Endodermal cell (in vitro differentiated cells): ENCODE data around the gene DTL. TPM values are rescaled to one million over a fixed set of nuclear protein-coding genes. Genes with fewer than 3 reads are reported as not detected.

Experiments
- DNase-seq: peaks from one replicate; pipeline ENCODE4 v3.0.0-alpha.2; 2017
- H3K27ac ChIP-seq: 2 replicates; pipeline ENCODE4 v1.5.1; 2013; ENCODE audit warnings: mild to moderate bottlenecking, low read depth, low read length, moderate library complexity
- H3K27me3 ChIP-seq: 2 replicates; pipeline ENCODE4 v1.6.1; 2013; ENCODE audit warnings: mild to moderate bottlenecking, low read length, moderate library complexity; ENCODE audit not compliant: insufficient read depth, control insufficient read depth, poor library complexity, severe bottlenecking
- H3K36me3 ChIP-seq: 2 replicates; pipeline ENCODE4 v1.7.0; 2013; ENCODE audit warnings: mild to moderate bottlenecking, low read length, moderate library complexity; ENCODE audit not compliant: control insufficient read depth, insufficient read depth
- H3K4me1 ChIP-seq: one replicate; pipeline ENCODE4 v1.7.0; 2013; ENCODE audit warnings: low read length; ENCODE audit not compliant: control insufficient read depth, insufficient read depth
- H3K4me3 ChIP-seq: 2 replicates; pipeline ENCODE4 v1.5.1; 2013; ENCODE audit warnings: mild to moderate bottlenecking, low read length, moderate library complexity
- H3K9ac ChIP-seq: 2 replicates; pipeline ENCODE4 v1.6.1; 2013; ENCODE audit warnings: mild to moderate bottlenecking, low read length, moderate library complexity; ENCODE audit not compliant: poor library complexity, severe bottlenecking; ENCODE audit errors: extremely low read depth
- H3K9me3 ChIP-seq: 2 replicates; pipeline ENCODE4 v1.6.1; 2013; ENCODE audit warnings: mild to moderate bottlenecking, low read length, moderate library complexity; ENCODE audit not compliant: control insufficient read depth
- H3K27ac Mint-ChIP-seq: 2 replicates; pipeline ENCODE4 v1.8.0; 2020; ENCODE audit warnings: mixed read lengths
- H3K27me3 Mint-ChIP-seq: 2 replicates; pipeline ENCODE4 v1.8.0; 2021; ENCODE audit warnings: mild to moderate bottlenecking, mixed read lengths; ENCODE audit not compliant: insufficient read depth
- H3K36me3 Mint-ChIP-seq: 2 replicates; pipeline ENCODE4 v1.8.0; 2020; ENCODE audit warnings: low read depth, mixed read lengths
- H3K4me1 Mint-ChIP-seq: 2 replicates; pipeline ENCODE4 v1.8.0; 2020; ENCODE audit warnings: mixed read lengths
- H3K4me3 Mint-ChIP-seq: 2 replicates; pipeline ENCODE4 v1.8.0; 2020; ENCODE audit warnings: mild to moderate bottlenecking, moderate library complexity, mixed read lengths
- H3K9me3 Mint-ChIP-seq: 2 replicates; pipeline ENCODE4 v1.8.0; 2020; ENCODE audit warnings: mild to moderate bottlenecking, mixed read lengths
- CTCF ChIP-seq: fragments of 200-600 bp; sonication (generic); conservative IDR thresholded peaks from 2 replicates; pipeline ENCODE4 v1.5.0; 2021; ENCODE audit warnings: antibody characterized with exemption, mild to moderate bottlenecking
- WGBS, 2 experiments: methylation state at CpG; one replicate each; pipeline versions ENCODE4 v1.1.5 to v1.1.7; 2013; ENCODE audit warnings: missing lambda C conversion rate in 2 of 2, mixed read lengths in 1 of 2; ENCODE audit not compliant: insufficient coverage in 1 of 2, insufficient read length in 1 of 2; 5-methylcytosine and 5-hydroxymethylcytosine counted together
- total RNA-seq, 2 donors: library from RNA; stranded (reverse); fragmentation: NEBNext Ultra II Directional in 1 of 2; extraction: Animal tissue kit (Norgen Biotek cat#: 25700) in 1 of 2; gene quantifications; 2 replicates in 1 of 2; 3 replicates in 1 of 2; pipeline ENCODE4 v1.2.1, GENCODE V29; 2021

The DTL gene
- total RNA-seq, 2 donors from 2014 or later = 45.5 to 73.8 TPM

- no peak overlapping the region for H3K4me3 ChIP-seq
- no peak overlapping the region for H3K9ac ChIP-seq
- WGBS, 2 experiments = 96 to 100% methylated on average over 1 of the region's 1 CpG
- Mint-ChIP-seq H3K9me3 (no peaks in the 10 kb centered on the region), H3K4me1 (peaks cover 7% of the 10 kb centered on the region), H3K4me3 (no peak overlapping the region), H3K27ac (no peak overlapping the region), H3K27me3 (no peaks in the 10 kb centered on the region), H3K36me3 (no peaks in the 10 kb centered on the region)
- H3K27ac ChIP-seq = peak overlapping the region; percentile 80
- H3K36me3 ChIP-seq = no peaks in the 10 kb centered on the region
- TF ChIP-seq CTCF = no peak
- no peak for DNase-seq
- H3K27me3 ChIP-seq = no peaks in the 10 kb centered on the region
- H3K9me3 ChIP-seq = no peaks in the 10 kb centered on the region
- peaks cover 5% of the 10 kb centered on the region for H3K4me1 ChIP-seq
Observed at GRCh38 chr1:212111536-212111935, 76.0 kb downstream of the DTL start.

DNA sequence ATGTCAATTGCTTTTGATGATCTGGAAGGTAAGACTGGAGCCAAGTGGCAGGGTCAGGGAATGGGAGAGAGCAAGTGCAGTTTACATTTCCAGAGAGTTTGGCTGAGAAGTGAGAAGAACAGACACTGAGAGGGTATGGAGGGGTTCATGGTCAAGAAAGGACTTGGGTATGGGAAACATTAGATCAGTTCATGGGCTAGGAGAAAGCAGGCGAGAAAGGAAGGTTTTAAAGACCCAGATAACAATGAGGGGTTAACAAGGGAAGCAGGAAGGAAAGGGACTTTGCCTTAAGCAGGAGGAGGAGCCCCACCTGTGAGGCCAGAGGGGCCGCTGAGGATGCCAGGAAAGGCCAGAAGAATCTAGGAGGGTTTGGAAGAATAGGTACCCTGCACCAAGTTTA lies 78.2 kb downstream of the DTL start:
- no peaks in the 10 kb centered on the region for H3K4me1 Mint-ChIP-seq
- Histone ChIP-seq H3K36me3 (no peaks in the 10 kb centered on the region), H3K4me1 (no peaks in the 10 kb centered on the region), H3K27ac (no peak overlapping the region), H3K27me3 (no peaks in the 10 kb centered on the region), H3K9ac (no peak overlapping the region), H3K4me3 (no peak overlapping the region), H3K9me3 (no peaks in the 10 kb centered on the region)
- H3K36me3 Mint-ChIP-seq = no peaks in the 10 kb centered on the region
- no peak overlapping the region for H3K4me3 Mint-ChIP-seq
- DNase-seq = no peak
- H3K27ac Mint-ChIP-seq = no peak overlapping the region
- WGBS, 2 experiments = 83 to 100% methylated on average over 1 to 2 of the region's 2 CpGs
- no peak for TF ChIP-seq CTCF
- no peaks in the 10 kb centered on the region for H3K9me3 Mint-ChIP-seq
- no peaks in the 10 kb centered on the region for H3K27me3 Mint-ChIP-seq

- Histone ChIP-seq H3K27ac (no peak overlapping the region), H3K27me3 (no peaks in the 10 kb centered on the region), H3K9ac (no peak overlapping the region), H3K36me3 (no peaks in the 10 kb centered on the region), H3K9me3 (no peaks in the 10 kb centered on the region), H3K4me1 (no peaks in the 10 kb centered on the region), H3K4me3 (no peak overlapping the region)
- DNase-seq = no peak
- Mint-ChIP-seq H3K4me1 (peaks cover 2% of the 10 kb centered on the region), H3K36me3 (no peaks in the 10 kb centered on the region), H3K27ac (no peak overlapping the region), H3K9me3 (no peaks in the 10 kb centered on the region), H3K27me3 (no peaks in the 10 kb centered on the region), H3K4me3 (no peak overlapping the region)
- WGBS, 2 experiments = 84 to 85% methylated on average over 6 to 7 of the region's 7 CpGs
- no peak for TF ChIP-seq CTCF
Observed at GRCh38 chr1:212118167-212118871, 82.8 kb downstream of the DTL start.
